ENCODE results near the gene PDK1.

DNA sequence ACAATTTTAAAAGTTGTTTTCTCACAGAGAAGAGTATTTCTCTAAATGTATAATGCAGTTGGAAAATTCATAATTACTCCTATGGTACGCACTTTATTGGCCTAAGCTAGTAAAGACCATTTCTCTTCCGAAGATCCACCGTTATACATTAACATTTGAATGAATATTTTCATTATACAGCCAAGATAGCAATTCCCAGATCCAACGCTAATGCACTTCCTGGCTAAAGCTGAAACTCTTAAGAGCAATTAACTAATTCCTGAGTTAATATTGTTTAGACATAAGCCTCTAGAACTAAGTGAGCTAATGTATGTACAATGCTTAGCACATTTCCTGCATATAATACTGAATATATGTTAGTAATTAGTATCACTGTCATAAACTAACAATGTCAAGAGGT is 56.2 kb downstream of the PDK1 start:
- no peak for TF ChIP-seq GATA2 (IDR thresholded peaks at IDR 0.05; ENCODE audit: low read depth, low read length)
- no peak for TF ChIP-seq GATA3 (IDR thresholded peaks at IDR 0.05; ENCODE audit: low read depth, low read length)

Measured in SH-SY5Y (cell line).